Mucosa of gallbladder (tissue), 1 donor: Measurements from ENCODE around the gene SMOC2. TPM values are rescaled to one million over a fixed set of nuclear protein-coding genes. Genes with fewer than 3 reads are reported as not detected.

Experiments
- DNase-seq: peaks from one replicate; pipeline ENCODE4 v3.0.0-alpha.2; 2020; ENCODE audit warnings: low spot score
- total RNA-seq: library from RNA; stranded (reverse); gene quantifications from one replicate; pipeline ENCODE4 v1.2.1, GENCODE V29; 2021
- donor health status: DM: no; HTN: no; CAD: no.

The SMOC2 gene
- total RNA-seq, 1 donor from 2014 or later, result 213 TPM

DNA sequence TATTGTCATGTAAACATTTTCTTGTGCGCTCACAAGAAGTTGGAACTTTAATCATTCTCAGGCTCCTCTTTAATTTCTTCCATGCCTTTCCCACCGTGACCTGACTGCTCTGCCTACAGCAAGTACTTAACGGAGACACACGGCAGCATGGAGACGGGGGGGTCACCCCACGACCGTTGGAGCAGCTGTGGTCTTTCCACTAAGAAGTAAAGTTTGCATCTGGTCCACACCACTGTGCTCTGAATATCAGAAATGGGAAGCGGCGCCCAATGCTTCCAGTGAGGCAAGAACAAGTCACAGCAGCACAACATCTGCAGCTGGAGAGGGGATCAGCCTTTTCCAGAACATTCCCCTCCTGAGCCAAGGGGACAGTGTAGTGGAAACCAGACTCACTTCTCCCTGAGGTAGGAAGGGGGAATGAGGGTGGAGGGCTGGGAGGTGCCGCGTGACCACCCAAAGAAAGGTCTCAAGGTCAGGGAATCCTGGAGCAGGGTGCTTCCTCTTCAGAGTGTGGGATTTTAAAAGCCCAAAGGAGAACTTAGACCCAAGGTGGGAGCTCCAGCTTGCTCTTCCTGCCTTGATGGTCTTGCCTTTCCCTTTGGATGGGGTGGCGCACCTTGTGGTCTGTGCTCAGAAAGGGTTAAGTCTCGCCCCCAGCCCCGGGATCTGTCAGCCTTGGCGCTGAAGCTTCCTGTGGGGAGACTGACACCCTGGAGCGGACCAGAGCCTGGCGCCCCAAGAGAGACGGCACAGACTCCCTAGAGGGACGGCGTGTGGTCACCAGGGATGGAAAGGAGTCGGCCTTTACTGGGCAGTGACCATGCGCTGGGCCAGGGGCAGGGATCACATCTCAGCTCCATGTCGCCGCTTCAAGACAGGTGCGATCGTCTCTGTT, 25.6 kb upstream of the SMOC2 start:
- no peak for DNase-seq

DNA sequence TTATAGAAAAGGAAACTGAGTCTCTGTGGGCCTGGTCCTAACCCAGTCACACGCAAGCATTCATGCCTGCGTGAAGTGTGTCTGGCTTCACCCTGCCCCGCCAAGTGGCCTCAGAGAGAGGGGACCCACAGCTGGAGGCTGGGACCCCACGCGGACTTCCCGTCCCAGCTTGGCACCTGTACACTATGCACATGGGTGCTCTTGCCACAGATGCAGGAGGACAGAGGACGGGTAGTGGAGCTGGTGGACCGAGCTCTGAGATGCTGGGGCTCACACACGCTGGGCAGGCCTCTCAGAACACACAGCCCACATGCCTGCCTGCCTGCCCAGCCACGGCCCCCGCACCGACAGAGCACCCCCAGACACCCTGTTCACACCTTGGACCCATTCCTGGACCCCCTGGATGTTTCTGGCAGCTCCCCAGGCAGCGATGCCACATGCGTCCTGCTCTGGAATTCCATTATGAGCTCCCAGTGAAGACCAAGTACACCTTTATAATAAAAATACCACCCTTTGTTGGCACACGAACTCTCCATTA, 24.9 kb upstream of the SMOC2 start:
- DNase-seq, result no peak

DNA sequence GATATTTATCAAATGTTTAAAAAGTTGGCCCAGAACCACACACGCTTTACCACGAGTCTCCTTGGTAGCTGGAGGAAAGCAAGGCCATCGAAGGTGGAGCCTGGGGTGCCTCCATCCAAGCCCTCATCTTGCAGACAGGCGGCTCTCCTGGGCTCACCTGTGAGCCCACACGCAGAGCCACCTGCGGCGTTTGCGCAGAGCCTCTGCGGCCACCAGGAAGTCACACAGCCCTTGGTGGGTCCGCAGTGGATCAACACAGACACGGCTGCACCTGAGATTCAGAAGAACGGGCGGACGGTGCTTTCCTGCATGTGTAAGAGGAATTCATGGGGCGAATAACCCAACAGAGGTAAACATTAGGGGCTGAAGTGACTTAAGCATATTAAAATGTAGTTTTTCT, 24.5 kb upstream of the SMOC2 start:
- DNase-seq, result no peak

DNA sequence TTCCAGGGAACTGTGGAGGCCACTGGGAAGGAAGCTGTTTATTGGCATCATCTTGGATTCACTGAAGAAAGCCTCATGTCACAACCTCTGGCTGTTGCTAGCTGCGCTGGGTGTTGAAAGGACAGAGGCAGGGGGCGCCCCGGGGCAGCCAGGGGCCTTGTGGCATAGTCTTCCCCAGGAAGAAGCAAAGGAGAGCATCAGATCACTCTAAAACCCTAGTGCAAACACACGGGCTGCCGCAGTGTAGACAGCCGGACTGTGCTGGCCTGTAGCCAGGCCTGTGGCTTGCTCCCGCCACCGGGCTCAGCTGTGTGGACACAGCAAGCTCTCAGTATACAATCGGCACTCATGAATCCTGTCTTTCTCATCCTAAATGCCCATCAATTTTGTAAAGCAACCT, 23.8 kb upstream of the SMOC2 start:
- DNase-seq, result no peak

DNA sequence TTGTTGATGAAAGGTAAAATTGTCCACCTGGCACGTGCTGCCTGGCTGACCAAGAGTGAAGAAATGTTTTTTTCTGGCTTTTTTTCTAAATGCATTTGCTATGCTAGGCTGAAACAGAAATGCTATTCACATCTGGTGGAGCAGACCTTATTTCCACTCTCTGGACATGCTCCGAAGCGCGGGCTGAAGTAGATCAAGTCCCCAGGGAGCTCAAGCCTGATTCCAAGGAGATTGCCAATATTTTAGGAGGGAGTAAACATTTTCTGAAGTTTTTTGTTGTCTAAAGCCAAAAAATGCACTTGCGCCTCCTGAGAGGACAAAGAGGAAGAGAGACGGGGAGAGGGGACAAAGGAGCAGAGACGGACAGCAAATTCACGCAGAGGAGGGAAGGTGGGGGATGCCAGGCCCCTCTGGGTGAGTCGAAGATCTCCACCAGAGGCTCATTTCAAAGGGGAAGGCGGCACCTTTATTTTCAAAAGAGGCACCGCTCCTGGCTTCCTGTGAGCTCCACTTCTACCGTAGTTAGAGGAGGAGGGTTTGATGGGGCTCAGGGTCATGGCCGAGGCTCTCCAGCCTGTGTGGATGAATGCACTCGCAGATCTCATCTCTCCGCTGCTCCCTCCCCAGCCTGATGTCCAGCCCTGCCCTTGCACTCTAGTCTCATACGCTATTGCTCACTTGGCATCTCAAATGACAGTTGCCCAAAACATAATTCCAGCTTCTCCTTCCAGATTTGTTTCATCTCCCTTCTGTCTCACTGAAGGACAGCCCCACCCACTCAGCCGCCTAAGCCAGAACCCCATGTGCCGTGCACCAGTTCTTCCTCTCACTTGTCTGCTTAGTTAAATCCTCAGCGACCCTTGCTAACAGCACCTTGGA, 23.1 kb upstream of the SMOC2 start:
- no peak for DNase-seq

DNA sequence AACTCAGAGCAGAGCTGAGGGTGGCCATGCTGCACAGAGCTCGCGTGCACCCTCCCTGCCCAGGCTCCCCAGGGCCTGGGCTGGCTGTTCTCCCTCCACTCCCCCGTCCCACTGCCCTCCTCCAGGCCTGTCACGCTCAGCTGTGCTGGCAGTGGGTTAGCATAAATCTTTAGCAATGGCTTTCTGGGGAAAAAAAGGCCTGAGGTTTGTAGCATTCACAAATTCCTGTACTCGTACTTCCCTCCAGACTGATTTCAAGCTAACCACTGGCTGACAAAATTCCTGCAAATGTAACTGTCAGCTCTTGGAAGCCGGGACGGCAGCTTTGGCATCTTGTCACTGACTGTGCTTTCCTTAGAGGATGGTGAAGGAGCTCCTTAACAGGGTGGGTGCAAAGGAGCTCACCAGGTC, 22.3 kb upstream of the SMOC2 start:
- no peak for DNase-seq

DNA sequence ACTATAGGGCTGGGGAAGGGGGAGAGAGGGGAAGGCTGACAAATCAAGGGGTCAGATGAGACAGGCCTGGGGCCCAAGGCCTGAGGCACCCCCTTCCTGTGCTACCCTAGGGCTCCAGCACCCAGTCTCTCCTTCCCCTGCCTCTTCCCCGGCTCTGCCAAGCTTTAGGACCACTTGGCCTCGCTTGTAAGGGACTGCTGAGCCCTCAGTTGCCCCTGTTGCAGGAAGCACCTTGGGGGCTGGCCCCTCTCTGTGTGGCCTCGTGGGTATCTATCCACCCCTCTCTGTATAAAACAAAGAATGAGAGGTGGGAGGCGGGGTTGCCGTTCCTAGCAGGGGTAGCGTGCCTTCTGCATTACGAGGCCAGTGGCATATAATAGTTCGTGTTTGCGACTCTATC, 21.4 kb upstream of the SMOC2 start:
- DNase-seq, result no peak

DNA sequence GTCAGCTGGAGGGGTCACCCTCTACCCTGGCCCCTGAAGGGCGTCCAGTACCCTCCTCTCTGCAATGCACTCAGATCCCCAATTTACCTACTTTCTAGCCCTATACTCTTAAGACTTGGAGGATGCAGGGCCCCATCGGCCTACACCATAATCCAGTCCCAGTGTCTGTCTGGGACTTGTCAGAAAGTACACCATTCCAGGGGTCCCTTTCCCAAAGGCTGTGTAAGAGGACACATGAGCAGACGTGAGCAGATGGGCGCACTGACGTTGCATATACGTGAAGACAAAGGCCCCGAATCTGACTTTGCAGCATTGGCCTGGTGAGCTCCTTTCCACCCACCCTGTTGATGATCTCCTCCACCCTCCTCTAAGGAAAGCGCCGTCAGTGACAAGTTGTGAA, 20.9 kb upstream of the SMOC2 start:
- DNase-seq, result no peak

DNA sequence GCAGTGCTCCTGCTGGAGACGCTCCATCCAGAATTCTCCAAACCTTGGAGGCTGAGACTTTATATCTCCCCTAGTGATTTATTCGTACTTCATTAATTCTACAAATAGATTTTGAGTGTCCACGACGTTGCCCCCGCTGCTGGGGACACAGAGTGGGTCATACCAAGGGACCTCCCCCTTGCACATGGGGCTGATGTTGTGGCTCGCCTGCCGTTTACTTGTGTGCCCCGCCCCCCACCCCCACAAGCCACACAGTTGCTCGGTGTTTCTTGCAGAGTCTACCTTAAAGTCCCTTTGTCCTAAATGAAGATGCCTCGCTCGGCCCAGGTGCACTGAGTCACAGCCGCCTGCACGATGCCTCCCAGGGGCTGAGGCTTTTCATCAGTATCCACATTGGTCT, 20.3 kb upstream of the SMOC2 start:
- no peak for DNase-seq

DNA sequence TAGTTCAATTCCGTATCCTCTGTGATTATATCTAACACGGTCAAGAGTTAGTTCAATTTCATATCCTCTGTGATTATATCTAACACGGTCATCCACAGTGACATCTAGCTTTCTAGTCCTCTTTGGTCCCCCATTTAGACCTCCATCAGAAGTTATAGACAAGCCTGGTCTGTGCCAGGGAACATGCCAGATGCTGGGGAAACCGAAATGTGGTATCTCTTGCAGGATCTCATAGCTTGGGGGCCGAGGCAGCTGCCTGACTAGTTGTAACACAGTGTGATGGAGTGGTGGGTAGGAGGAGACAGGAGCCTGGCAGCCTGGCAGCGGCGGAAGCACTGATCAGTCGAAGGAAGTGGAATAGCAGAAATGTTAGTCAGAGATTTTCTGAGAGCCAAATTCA, 13.8 kb upstream of the SMOC2 start:
- no peak for DNase-seq

DNA sequence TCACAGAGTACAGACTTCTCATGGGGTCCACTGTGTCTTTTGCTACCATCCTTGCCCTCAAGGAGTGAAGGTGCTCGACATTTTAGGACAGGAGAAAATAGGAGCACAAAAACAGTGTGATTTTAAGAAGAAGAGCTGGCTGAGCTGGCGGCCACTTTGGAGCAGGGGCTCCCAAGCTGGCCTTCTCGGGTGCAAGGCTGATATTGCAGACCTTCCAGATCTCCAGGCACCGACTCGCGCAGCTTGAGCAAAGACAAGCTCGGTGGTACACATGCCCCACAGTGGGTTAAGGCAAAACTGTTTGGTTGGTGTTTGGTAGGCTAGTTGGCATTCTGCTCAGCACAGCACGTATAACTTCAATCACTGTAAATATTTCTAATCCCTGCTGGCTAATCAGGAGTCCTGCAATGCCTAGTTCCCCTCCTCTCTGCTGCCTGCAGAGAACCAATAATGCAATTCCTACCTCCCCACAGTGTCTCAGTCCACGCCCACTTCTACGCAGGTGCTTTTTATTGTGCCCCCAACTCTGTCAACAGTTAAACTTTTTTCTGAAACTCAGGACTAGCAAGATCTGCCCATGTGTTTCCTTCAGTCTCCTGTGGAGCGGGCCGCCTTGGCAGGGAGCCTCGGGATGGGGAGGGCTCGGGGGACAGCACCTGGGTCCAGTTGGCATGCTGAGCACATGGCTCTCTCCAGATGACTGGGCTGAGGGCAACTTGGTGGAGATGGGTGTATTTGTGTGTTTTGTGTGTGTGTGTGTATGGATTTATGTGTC, 12.7 kb upstream of the SMOC2 start:
- DNase-seq, result no peak

DNA sequence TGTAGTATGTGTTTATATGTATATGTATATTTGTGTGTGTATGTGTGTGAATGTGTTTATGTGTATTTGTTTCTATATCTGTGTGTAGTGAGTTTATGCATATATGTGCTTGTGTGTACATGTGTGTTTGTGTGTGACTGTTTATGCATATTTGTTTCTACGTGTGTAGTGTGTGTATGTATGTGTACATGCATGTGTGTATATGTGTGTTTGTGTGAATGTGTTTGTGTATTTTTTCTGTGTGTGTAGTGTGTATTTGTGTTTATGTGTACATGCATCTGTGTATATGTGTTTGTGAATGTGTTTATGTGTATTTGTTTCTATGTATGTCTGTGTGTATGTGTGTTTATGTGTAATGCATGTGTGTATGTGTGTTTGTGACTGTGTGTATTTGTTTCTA, 12.1 kb upstream of the SMOC2 start:
- no peak for DNase-seq

DNA sequence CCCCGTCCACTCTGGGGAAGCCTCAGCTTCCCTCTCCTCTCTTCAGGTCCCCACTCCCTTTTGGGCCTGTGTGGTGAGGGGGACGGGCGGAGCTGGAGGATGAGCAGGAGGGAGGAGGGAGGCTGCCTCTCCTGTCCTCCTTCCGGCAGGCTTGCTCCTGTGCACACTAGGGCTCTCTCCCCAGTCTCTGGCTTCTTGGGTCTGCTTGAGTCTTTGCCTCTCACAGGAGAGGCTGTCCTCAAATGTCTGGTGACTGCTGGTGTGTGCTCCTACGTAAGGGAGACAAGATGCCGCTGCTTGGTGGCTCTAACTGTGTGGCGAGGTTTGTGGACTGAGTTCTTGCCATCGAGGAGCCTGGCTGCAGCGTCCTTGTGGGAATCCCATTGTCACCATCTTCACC, 8.8 kb upstream of the SMOC2 start:
- no peak for DNase-seq

DNA sequence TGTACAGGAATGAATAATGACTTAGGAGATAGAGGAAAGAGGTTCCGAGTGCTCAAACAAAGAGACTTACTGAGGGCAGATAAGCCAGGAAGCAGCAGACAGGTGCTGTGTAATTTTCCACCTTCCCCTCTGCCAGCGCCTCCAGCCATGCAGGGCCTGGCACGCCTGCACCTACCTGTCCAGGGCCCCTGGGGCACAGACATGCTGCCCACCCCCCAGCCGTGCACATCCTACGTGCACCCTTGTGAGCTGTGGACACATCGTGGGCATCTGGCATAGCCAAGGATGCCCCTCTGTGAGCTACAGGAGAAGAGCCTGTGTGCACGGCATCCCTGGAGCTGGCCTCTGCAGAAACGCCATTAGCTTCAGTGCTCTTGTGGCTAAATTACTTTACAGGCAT, 7.1 kb upstream of the SMOC2 start:
- DNase-seq, result no peak

DNA sequence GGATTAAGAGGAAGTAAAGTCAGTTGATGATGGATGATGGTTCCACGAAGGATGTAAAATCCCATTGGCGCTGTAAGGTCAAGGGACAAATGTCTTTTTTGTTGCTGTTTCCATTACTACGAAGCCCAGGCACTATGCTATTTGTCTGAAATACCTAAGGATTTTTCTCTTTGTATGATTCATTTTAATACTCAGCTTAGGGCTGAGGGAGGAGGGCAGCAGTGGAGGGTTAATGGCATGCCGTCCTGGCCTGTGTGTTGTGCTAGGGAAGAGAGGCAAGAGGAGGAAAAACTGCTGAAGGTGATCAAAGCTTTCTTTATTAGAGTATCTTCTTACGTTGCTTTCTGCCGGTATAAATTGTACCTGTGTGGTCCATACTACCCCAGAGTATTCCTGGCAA, 6.5 kb upstream of the SMOC2 start:
- DNase-seq, result no peak

DNA sequence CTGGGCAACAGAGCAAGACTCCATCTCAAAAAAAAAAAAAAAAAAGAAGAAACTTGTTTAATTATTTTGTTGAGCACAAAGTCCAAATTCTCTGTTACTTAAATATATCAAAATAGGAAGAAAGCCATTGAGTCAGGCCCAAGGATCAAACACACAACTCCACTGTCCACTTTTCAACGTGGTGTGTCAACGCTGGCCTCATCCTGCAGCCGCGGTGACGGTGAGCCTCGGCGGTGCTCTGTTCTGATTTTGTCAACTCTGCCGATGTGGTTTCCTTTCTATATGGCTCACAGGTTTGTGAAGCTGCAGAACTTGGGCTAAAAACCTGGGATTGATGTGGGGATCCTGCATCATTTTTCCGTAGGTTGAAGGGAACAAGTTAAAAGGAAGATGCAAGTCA, 3.2 kb upstream of the SMOC2 start:
- DNase-seq, result no peak

DNA sequence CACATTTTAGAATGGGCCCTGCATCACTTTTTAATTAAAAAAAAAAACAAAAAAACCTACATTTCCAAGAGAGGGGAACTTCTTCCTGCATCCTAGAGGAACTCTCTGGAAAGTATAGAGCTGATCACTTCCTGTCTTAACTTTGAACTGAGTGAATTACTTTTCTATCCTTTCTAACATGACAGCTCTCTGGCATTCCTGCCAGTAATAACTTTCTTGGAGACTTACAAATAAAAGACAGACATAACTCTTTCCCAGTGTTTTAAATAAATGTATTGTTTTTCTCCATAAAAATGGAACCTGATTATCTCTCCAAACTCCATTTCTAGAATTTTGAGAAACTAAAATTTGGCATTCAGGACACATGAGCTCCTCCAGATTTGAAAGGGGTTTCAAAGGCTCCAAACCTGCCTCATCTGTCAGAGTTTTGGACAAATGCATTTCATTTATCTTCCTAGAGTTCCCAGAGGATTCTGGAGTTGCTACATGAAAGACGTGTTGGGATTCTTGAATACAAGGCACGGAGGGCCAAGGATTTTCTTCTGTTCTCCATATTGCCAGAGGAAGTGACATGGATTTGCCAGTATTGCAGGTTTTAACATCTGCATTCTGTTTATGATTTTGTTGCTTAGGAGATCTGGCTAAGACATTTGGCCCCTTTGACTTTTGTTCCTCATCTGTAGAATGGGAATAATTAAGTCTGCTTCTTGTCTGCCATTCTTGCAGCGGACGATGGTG, 2.0 kb upstream of the SMOC2 start:
- no peak for DNase-seq

DNA sequence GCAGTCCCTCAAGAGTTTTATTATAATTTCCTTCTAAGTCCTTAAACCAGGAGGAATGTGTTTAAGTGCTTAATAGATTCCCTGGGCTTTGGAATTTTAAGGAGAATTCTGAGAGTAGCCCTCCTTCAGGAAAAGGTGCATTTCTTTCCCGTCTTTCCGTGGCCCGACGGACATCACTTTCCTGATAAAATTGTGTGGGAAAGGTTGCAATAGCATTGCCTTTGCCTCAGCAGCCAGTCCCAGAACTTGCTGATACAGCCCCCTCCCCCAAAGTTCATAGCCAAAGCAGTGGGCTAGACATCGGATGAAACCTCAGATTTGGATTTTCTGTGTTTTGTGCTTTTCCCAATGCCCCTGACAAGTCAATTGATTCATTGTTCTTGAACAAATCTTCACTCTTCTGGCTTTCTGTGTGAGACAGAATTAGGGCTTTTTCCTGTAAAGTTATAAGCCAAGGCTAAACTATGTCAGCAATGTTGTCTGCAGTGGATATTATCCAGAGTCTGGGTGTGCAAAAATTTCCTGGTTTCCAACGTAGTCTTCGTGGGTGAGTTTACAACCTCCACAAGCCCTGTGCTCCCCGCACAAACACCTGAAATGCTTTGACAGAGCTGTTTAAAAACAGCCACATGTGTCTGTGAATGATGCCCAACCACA, 1.1 kb upstream of the SMOC2 start:
- DNase-seq, result no peak

DNA sequence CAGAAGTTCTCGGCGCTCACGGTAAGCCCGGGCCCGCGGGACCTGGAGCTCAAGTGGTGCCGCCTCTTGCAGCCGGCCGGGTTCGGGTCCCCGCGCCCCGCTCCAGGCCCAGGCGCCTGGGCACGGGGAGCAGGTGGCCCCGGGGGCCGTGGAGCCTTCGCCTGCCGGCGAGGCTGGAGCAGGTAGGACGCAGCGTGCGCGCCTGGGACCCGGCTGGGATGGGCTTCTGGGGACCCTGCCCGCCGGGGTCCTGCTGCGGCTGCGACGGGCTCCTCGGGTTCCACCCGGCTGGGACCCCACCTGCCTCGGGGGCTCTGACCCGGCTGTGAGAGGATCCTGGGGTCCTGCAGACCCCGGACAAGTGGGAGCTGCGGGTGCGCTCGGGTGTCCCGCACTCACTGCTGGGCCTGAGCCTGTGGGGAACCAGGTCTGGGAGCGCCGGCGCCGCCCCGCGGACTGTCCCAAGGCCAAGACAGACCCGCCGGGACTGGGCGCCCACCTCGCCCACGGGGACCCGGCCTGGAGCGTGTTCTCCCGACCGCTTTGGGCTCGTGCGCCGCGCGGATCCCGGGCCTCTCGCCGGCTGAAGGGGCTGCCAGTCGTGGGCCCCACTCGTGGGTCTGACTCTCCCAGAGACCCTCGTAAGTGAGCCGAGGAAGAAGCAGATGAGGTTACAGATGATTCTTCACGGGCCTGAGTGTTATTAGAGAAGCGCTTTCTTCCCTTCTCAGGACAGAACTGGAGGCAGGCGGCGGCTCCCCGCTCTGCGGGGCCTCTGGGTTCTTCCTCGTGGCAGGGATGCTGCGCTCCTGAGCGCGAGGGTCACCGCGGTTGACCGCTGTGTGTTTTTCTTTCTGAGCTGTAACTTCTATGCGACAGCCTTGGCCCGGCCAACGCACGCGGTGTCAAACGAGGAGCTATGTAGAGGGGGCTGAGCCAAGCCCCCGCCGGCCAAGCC, 729 bp downstream of the SMOC2 start:
- no peak for DNase-seq

DNA sequence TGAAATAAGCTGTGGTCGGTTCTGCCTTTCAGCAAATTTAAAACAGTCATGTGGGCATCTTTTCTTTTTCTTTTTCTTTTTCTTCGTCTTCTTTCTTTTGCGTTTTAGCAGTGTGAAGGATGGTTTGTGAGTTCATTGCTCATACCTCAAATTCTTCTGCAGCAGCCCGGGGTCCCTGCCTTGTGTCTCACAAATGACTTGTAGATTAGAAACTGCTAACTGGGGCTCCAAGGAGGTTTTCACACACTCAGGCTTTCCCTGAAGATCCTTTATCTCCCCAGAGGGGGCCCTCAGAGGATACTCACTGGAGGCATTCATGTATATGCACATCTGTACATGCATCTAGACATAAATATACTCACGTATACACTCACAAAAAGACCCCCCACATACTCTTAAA, 1.7 kb downstream of the SMOC2 start:
- no peak for DNase-seq
